IMR-90 (cell line): ENCODE measurements around the gene VSIR. TPM values are rescaled to one million over a fixed set of nuclear protein-coding genes. Genes with fewer than 3 reads are reported as not detected.

ENCODE experiments used
- ATAC-seq: fragments of 200-7000 bp; cut with Tn5 transposase; 2 replicates; pipeline ENCODE4 v1.9.1; 2020; ENCODE audit warnings: low read depth, mild to moderate bottlenecking, moderate library complexity
- BruUV-seq: library from RNA; stranded (reverse); fragments of 400-500 nt; replicated peaks from 2 replicates; lab custom pipeline; 2021; lab: Mats Ljungman, UMichigan
- CTCF ChIA-PET: fragments of 300-600 bp; formaldehyde crosslinking; extraction: SDS; loops from one replicate; lab custom pipeline; 2021; ENCODE audit warnings: antibody characterized with exemption; lab: Yijun Ruan, JAX
- POLR2A ChIA-PET: fragments of 300-600 bp; sonication (Branson Sonifier 250); formaldehyde crosslinking; loops from one replicate; lab custom pipeline; 2022; ENCODE audit warnings: antibody characterized with exemption; ENCODE audit not compliant: unreplicated experiment; lab: Charles Lee
- DNase-seq: peaks from one replicate; pipeline ENCODE4 v3.0.0; 2013
- H2AFZ ChIP-seq: replicated peaks from 2 replicates; pipeline ENCODE3; 2013; ENCODE audit warnings: low read length, mild to moderate bottlenecking; ENCODE audit not compliant: poor library complexity
- H2AK5ac ChIP-seq: 2 replicates; pipeline ENCODE4 v1.6.1; 2013; ENCODE audit warnings: low read depth, low read length, inconsistent platforms
- H2AK9ac ChIP-seq: replicated peaks from 2 replicates; pipeline ENCODE3; 2013; ENCODE audit warnings: mild to moderate bottlenecking, low read depth, low read length, moderate library complexity; ENCODE audit not compliant: poor library complexity
- H2BK120ac ChIP-seq: 2 replicates; pipeline ENCODE4 v1.6.1; 2013; ENCODE audit warnings: low read depth, low read length, inconsistent platforms
- H2BK15ac ChIP-seq: 3 replicates; pipeline ENCODE4 v1.6.1; 2013; ENCODE audit warnings: low read depth, low read length, inconsistent platforms
- H2BK20ac ChIP-seq: 2 replicates; pipeline ENCODE4 v1.6.1; 2013; ENCODE audit warnings: low read depth, mild to moderate bottlenecking, inconsistent platforms, low read length, moderate library complexity
- H2BK5ac ChIP-seq: 2 replicates; pipeline ENCODE4 v1.6.1; 2013; ENCODE audit warnings: mild to moderate bottlenecking, low read depth, low read length, inconsistent platforms; ENCODE audit not compliant: poor library complexity, severe bottlenecking
- H3K14ac ChIP-seq: replicated peaks from 2 replicates; pipeline ENCODE4 v1.6.1; 2013; ENCODE audit warnings: low read depth, low read length, inconsistent platforms
- H3K18ac ChIP-seq: 2 replicates; pipeline ENCODE4 v1.6.1; 2013; ENCODE audit warnings: low read depth, low read length, control low read depth
- H3K23ac ChIP-seq: 2 replicates; pipeline ENCODE4 v1.6.1; 2013; ENCODE audit warnings: low read depth, low read length, inconsistent platforms
- H3K27ac ChIP-seq: 2 replicates; pipeline ENCODE4 v1.5.1; 2013; ENCODE audit warnings: mild to moderate bottlenecking, control low read depth, low read length; ENCODE audit not compliant: insufficient read depth
- H3K27me3 ChIP-seq: 2 replicates; pipeline ENCODE4 v1.6.1; 2013; ENCODE audit warnings: low read length; ENCODE audit not compliant: control insufficient read depth, insufficient read depth
- H3K36me3 ChIP-seq: 2 replicates; pipeline ENCODE4 v1.6.1; 2013; ENCODE audit warnings: low read length, mixed read lengths; ENCODE audit not compliant: control insufficient read depth, insufficient read depth
- H3K4ac ChIP-seq: 2 replicates; pipeline ENCODE4 v1.6.1; 2013; ENCODE audit warnings: low read depth, low read length, inconsistent platforms
- H3K4me1 ChIP-seq: 2 replicates; pipeline ENCODE4 v1.6.1; 2013; ENCODE audit warnings: low read length, mixed read lengths; ENCODE audit not compliant: control insufficient read depth, insufficient read depth
- H3K4me2 ChIP-seq: 2 replicates; pipeline ENCODE4 v1.6.1; 2013; ENCODE audit warnings: low read depth, mild to moderate bottlenecking, control low read depth, low read length, moderate library complexity
- H3K4me3 ChIP-seq: 2 replicates; pipeline ENCODE4 v1.5.1; 2013; ENCODE audit warnings: low read depth, mild to moderate bottlenecking, control low read depth, low read length, moderate library complexity; ENCODE audit not compliant: insufficient read depth
- H3K56ac ChIP-seq: 2 replicates; pipeline ENCODE4 v1.6.1; 2013; ENCODE audit warnings: low read length, inconsistent platforms; ENCODE audit not compliant: insufficient read depth; ENCODE audit errors: extremely low read depth
- H3K79me1 ChIP-seq, 2 experiments: 2 replicates each; pipeline ENCODE4 v1.6.1; 2013; ENCODE audit warnings: low read length in 2 of 2, inconsistent platforms in 1 of 2, low read depth in 1 of 2
- H3K9ac ChIP-seq: 2 replicates; pipeline ENCODE4 v1.6.1; 2013; ENCODE audit warnings: low read depth, low read length, control low read depth
- H3K9me1 ChIP-seq: 2 replicates; pipeline ENCODE4 v1.6.1; 2013; ENCODE audit warnings: low read length, inconsistent platforms; ENCODE audit not compliant: insufficient read depth
- H3K9me3 ChIP-seq: 2 replicates; pipeline ENCODE4 v1.6.1; 2013; ENCODE audit warnings: low read length; ENCODE audit not compliant: control insufficient read depth, insufficient read depth
- H4K20me1 ChIP-seq: 2 replicates; pipeline ENCODE4 v1.6.1; 2013; ENCODE audit warnings: low read length, inconsistent platforms; ENCODE audit not compliant: insufficient read depth
- H4K5ac ChIP-seq: 2 replicates; pipeline ENCODE4 v1.6.1; 2013; ENCODE audit warnings: mild to moderate bottlenecking, low read depth, low read length, control low read depth
- H4K8ac ChIP-seq, 2 experiments: 2 replicates each; pipeline ENCODE4 v1.6.1; 2013; ENCODE audit warnings: low read depth in 2 of 2, low read length in 2 of 2, control low read depth in 1 of 2, inconsistent platforms in 1 of 2
- H4K91ac ChIP-seq: 2 replicates; pipeline ENCODE4 v1.6.1; 2013; ENCODE audit warnings: low read depth, low read length, inconsistent platforms; ENCODE audit not compliant: insufficient read depth
- BHLHE40 ChIP-seq: fragments of 150-350 bp; IDR thresholded peaks from 2 replicates; pipeline ENCODE4 v1.6.1; 2016; ENCODE audit warnings: mild to moderate bottlenecking, low read depth, low read length
- CEBPB ChIP-seq: IDR thresholded peaks from 2 replicates; pipeline ENCODE4 v1.6.1; 2012; ENCODE audit warnings: low read depth, low read length, improper control_type of control experiment
- CHD1 ChIP-seq: IDR thresholded peaks from 2 replicates; pipeline ENCODE4 v1.6.1; 2012; ENCODE audit warnings: low read depth, low read length, improper control_type of control experiment
- CTCF ChIP-seq: conservative IDR thresholded peaks from 2 replicates; pipeline ENCODE4 v1.5.1; 2012; ENCODE audit warnings: mild to moderate bottlenecking, low read depth, low read length, improper control_type of control experiment
- ELK1 ChIP-seq: fragments of 150-350 bp; IDR thresholded peaks from 2 replicates; pipeline ENCODE4 v1.6.1; 2016; ENCODE audit warnings: low read depth, mild to moderate bottlenecking, low read length, moderate library complexity, borderline replicate concordance
- FOS ChIP-seq: fragments of 150-350 bp; IDR thresholded peaks from 2 replicates; pipeline ENCODE4 v1.6.1; 2016; ENCODE audit warnings: low read depth, low read length
- MAFK ChIP-seq: IDR thresholded peaks from 2 replicates; pipeline ENCODE4 v1.6.1; 2012; ENCODE audit warnings: low read depth, low read length, improper control_type of control experiment
- MAZ ChIP-seq: IDR thresholded peaks from 2 replicates; pipeline ENCODE4 v1.6.1; 2012; ENCODE audit warnings: low read depth, mild to moderate bottlenecking, low read length, improper control_type of control experiment, moderate library complexity, borderline replicate concordance
- MXI1 ChIP-seq: IDR thresholded peaks from 2 replicates; pipeline ENCODE4 v1.6.1; 2012; ENCODE audit warnings: low read depth, mild to moderate bottlenecking, low read length, moderate library complexity, borderline replicate concordance
- NFE2L2 ChIP-seq: fragments of 150-350 bp; IDR thresholded peaks from 2 replicates; pipeline ENCODE4 v1.6.1; 2016; ENCODE audit warnings: low read depth, mild to moderate bottlenecking, low read length
- POLR2A ChIP-seq: IDR thresholded peaks from 2 replicates; pipeline ENCODE4 v1.6.1; 2012; ENCODE audit warnings: mild to moderate bottlenecking, low read depth, low read length
- RAD21 ChIP-seq: IDR thresholded peaks from 2 replicates; pipeline ENCODE4 v1.6.1; 2012; ENCODE audit warnings: low read length, improper control_type of control experiment
- RCOR1 ChIP-seq: IDR thresholded peaks from 2 replicates; pipeline ENCODE4 v1.6.1; 2012; ENCODE audit warnings: mild to moderate bottlenecking, low read length, improper control_type of control experiment; ENCODE audit not compliant: insufficient replicate concordance
- RFX5 ChIP-seq: IDR thresholded peaks from 2 replicates; pipeline ENCODE4 v1.8.0; 2012; ENCODE audit warnings: low read depth, mild to moderate bottlenecking, low read length, moderate library complexity
- SMC3 ChIP-seq: fragments of 150-350 bp; IDR thresholded peaks from 2 replicates; pipeline ENCODE4 v1.6.1; 2016; ENCODE audit warnings: low read depth, mild to moderate bottlenecking, antibody characterized with exemption, low read length, moderate library complexity
- USF2 ChIP-seq: fragments of 150-350 bp; IDR thresholded peaks from 2 replicates; pipeline ENCODE4 v1.6.1; 2017; ENCODE audit warnings: mild to moderate bottlenecking, antibody characterized with exemption, low read length, low read depth
- WGBS, 2 experiments: methylation state at CpG; one replicate each; pipeline versions ENCODE4 v1.1.5 to v1.1.7; 2013; ENCODE audit warnings: missing lambda C conversion rate in 2 of 2; ENCODE audit not compliant: insufficient read length in 1 of 2; ENCODE audit errors: extremely low coverage in 2 of 2; 5-methylcytosine and 5-hydroxymethylcytosine counted together
- dilution Hi-C: fragments of 300-500 bp; cut with HindIII; formaldehyde crosslinking; loops from one replicate; pipeline ENCODE4 v1.14.3; 2018; ENCODE audit warnings: low sequenced_read_pairs; ENCODE audit not compliant: unreplicated experiment
- in situ Hi-C: fragments of 300-500 bp; cut with MboI; formaldehyde crosslinking; loops from 3 replicates; pipeline ENCODE4 v1.14.3; 2019; ENCODE audit warnings: low sequenced_read_pairs, inconsistent platforms, mixed read lengths
- intact Hi-C: fragments of 100-400 bp; cut with micrococcal nuclease; formaldehyde crosslinking; loops from 2 replicates; pipeline ENCODE4 v1.10.0; 2022
- polyA plus RNA-seq, 3 experiments: library from polyadenylated mRNA; depleted of rRNA; stranded (reverse); fragments of >200 nt; gene quantifications; 2 replicates each; pipeline ENCODE4 v1.2.3, GENCODE V29; 2012; ENCODE audit warnings: low replicate concordance in 1 of 3
- total RNA-seq: library from RNA; depleted of rRNA; stranded (reverse); fragments of >200 nt; gene quantifications from 2 replicates; pipeline ENCODE4 v1.2.3, GENCODE V29; 2012

Gene VSIR
- total and polyA plus RNA-seq, 2 of the 4 experiments (the other 2 are of a cell fraction) = 5.0 to 23.8 TPM

GRCh38 chr10:71769279-71769823, 4.0 kb downstream of the VSIR start:
- no peak overlapping the region for H3K4me2 ChIP-seq
- dilution Hi-C loops = no loop called here

More at GRCh38 chr10:71769279-71769823, 4.0 kb downstream of the VSIR start:
- Histone ChIP-seq H2AK9ac (peak overlapping the region; percentile 61), H2BK20ac (peak overlapping the region; percentile 90), H3K14ac (peak overlapping the region; percentile 67), H3K23ac (peak overlapping the region; percentile 14; the same call in 1 of the 2 replicates), H3K36me3 (no peaks in the 10 kb centered on the region), H4K8ac (peak overlapping the region; percentile 84 to 85), H3K9me1 (peaks cover 45% of the 10 kb centered on the region), H2AFZ (peak overlapping the region; percentile 12), H3K4me3 (no peak overlapping the region), H3K56ac (no peak overlapping the region), H3K27me3 (no peaks in the 10 kb centered on the region), H3K9ac (no peak overlapping the region), H3K79me1 (peaks cover 6 to 23% of the 10 kb centered on the region in 2 experiments; a peak in 2 of 4 replicates), H4K20me1 (no peaks in the 10 kb centered on the region), H2BK15ac (peak overlapping the region; percentile 81; the same call in 2 of the 3 replicates), H2AK5ac (peak overlapping the region; percentile 95), H3K4ac (peak overlapping the region; percentile 91), H3K18ac (peak overlapping the region; percentile 61), H2BK120ac (peak overlapping the region; percentile 91), H4K5ac (peak overlapping the region; percentile 79), H3K27ac (peak overlapping the region; percentile 66), H3K4me1 (peaks cover 68% of the 10 kb centered on the region), H2BK5ac (peak overlapping the region; percentile 76), H3K9me3 (no peaks in the 10 kb centered on the region), H4K91ac (peak overlapping the region; percentile 58)
- no peak for ATAC-seq
- intact Hi-C loops = loop anchor here (5.0 kb wide), 1 partner anchor 57 kb away; no protein-coding TSS in a partner anchor
- no TSS peak for BruUV-seq
- ChIA-PET CTCF (interaction anchor here (0.5 to 1.0 kb wide), 2 partner anchors 50 to 64 kb away, joined by 3 to 8 read pairs; no protein-coding TSS in a partner anchor), POLR2A (no interaction called here)
- TF ChIP-seq CEBPB = no peak
- TF ChIP-seq POLR2A = no peak
- TF ChIP-seq FOS = no peak
- TF ChIP-seq ELK1 = no peak
- no peak for TF ChIP-seq CTCF
- no peak for TF ChIP-seq RCOR1
- no peak for TF ChIP-seq MAZ
- no peak for TF ChIP-seq RAD21
- no peak for TF ChIP-seq RFX5
- TF ChIP-seq CHD1 = no peak
- TF ChIP-seq MXI1 = no peak
- TF ChIP-seq BHLHE40 = no peak
- no peak for TF ChIP-seq NFE2L2
- TF ChIP-seq USF2 = no peak
- no peak for TF ChIP-seq SMC3
- no peak for TF ChIP-seq MAFK
- in situ Hi-C loops = no loop called here
- WGBS, 2 experiments = 100% methylated on average over 1 of the region's 5 CpGs; no CpG with 5 or more reads in 1 of the 2 experiments
- peak; percentile 31 for DNase-seq
